Kidney epithelial cell (primary cell): ENCODE results near the gene TRIO. TPM values are rescaled to one million over a fixed set of nuclear protein-coding genes. Genes with fewer than 3 reads are reported as not detected.

ENCODE experiments used
- DNase-seq: peaks from one replicate; pipeline ENCODE4 v3.0.0-alpha.2; 2010; ENCODE audit warnings: low read depth
- H3K27me3 ChIP-seq: 2 replicates; pipeline ENCODE4 v1.6.0; 2011; ENCODE audit warnings: low read length; ENCODE audit not compliant: control insufficient read depth, insufficient read depth
- H3K36me3 ChIP-seq: 2 replicates; pipeline ENCODE4 v1.5.1; 2011; ENCODE audit warnings: low read length; ENCODE audit not compliant: control insufficient read depth, insufficient read depth
- H3K4me3 ChIP-seq: 2 replicates; pipeline ENCODE4 v1.5.1; 2011; ENCODE audit warnings: low read depth, mild to moderate bottlenecking, control low read depth, low read length
- total RNA-seq: library from RNA; depleted of rRNA; stranded (reverse); fragments of >200 nt; gene quantifications from 2 replicates; pipeline ENCODE4 v1.2.3, GENCODE V29; 2015
- TF ChIP-seq, protein P1 (sequence below): IDR thresholded peaks from 2 replicates; pipeline ENCODE4 v1.5.1; 2011; ENCODE audit warnings: mild to moderate bottlenecking, moderate library complexity, low read length, control low read depth, inconsistent platforms; ENCODE audit not compliant: insufficient read depth, poor library complexity, severe bottlenecking

Gene TRIO
- total RNA-seq, 1 donor from 2014 or later = 174 TPM

DNA sequence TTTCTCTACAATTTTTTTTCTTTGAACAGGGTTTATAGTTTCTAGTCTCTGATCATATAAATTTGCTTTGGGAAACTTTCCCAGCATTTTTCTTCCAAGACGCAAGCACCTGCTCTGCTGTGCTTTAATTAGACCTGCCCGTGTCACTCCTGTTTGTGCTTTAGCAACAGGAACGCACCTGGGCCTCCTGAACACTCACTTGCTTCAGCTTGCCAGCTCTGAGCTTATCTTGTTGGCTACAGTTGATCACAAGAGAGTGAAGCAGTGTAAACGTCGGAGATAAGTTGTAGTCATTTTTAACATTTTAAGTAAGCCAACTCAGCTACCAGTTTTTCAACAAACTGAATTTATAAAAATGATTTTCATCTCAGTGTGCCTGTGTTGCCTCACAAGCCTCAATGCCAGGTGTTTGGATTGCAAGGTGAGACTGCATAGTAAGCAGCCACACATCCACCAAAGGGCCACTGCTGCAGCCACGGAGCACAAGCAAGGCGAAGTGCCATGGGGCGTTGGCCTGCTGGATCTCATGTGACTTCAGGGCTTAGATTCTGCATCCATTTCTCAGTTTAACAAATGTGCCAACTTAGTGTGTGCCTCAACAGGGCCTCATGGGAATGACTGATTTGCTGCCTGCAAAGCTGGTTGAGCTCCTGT is 166.9 kb downstream of the TRIO start:
- Histone ChIP-seq H3K27me3 (no peaks in the 10 kb centered on the region), H3K4me3 (no peak overlapping the region), H3K36me3 (peaks cover 5% of the 10 kb centered on the region)
- no peak for DNase-seq
- TF ChIP-seq, protein P1, sequence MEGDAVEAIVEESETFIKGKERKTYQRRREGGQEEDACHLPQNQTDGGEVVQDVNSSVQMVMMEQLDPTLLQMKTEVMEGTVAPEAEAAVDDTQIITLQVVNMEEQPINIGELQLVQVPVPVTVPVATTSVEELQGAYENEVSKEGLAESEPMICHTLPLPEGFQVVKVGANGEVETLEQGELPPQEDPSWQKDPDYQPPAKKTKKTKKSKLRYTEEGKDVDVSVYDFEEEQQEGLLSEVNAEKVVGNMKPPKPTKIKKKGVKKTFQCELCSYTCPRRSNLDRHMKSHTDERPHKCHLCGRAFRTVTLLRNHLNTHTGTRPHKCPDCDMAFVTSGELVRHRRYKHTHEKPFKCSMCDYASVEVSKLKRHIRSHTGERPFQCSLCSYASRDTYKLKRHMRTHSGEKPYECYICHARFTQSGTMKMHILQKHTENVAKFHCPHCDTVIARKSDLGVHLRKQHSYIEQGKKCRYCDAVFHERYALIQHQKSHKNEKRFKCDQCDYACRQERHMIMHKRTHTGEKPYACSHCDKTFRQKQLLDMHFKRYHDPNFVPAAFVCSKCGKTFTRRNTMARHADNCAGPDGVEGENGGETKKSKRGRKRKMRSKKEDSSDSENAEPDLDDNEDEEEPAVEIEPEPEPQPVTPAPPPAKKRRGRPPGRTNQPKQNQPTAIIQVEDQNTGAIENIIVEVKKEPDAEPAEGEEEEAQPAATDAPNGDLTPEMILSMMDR = no peak

DNA sequence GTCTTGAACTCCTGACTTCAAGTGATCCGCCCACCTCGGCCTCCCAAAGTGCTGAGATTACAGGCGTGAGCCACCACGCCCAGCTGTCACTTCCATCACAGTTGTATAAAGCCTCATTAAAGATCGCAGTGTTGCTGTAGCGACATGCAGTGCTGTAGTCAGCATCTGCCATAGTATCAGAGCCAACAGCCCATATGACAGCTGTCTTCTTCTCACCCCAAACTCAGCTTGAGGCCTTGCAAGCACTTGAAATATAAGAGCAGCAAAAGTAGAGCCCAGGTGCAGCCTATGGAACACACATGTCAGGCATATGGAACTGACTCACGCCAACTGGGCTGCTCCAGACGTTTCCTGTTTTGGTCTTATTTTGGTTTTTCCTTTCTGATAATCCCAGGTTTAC is 167.8 kb downstream of the TRIO start:
- TF ChIP-seq, protein P1 = no peak
- H3K36me3 ChIP-seq = peaks cover 3% of the 10 kb centered on the region

DNA sequence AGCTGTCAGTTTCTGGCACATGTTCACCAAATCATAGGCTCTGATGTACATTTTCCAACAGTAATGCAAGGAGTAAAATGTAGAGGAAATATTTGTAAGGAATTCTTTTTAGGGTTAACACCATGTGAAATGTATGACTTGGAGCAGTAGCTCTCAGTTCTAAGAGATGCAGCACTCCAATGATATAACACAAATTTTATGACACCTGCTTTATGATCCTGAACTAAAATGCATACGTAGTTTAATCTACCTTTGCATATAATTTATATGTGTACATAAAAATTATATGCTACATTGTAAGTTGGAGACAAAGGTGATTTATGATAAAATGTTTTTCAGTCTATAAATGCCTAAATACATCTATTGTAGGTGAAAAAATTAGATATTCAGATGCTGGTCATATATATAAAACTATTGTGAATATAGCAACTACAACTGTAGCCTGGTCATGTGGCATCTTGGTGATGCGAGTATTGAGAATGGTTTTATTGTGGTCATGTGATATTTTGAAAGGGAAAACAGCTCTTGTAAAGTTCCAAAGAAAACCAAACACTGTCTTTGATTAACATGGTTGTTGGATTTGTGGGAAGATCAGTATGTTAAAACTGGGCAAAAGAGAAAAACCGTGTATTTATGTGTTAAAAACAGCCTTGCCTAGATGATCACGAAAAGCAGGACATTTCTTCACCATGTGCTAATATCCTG is 171.0 kb downstream of the TRIO start:
- H3K27me3 ChIP-seq = no peaks in the 10 kb centered on the region

More for the DNA sequence above, 167.8 kb downstream of the TRIO start:
- DNase-seq = no peak
- no peak overlapping the region for H3K4me3 ChIP-seq
- no peaks in the 10 kb centered on the region for H3K27me3 ChIP-seq

DNA sequence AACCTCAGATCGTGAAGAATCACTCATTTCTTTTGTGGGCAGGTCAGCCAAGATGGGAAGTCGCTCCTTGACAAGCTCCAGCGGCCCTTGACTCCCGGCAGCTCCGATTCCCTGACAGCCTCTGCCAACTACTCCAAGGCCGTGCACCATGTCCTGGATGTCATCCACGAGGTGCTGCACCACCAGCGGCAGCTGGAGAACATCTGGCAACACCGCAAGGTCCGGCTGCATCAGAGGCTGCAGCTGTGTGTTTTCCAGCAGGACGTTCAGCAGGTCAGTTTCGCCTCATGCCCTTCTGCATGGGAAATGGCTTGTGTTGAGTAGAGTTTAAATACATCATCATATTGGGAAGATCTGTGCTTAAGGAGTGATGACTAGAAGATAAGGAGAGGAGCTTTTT is 173.3 kb downstream of the TRIO start:
- TF ChIP-seq, protein P1 = no peak
- H3K4me3 ChIP-seq = no peak overlapping the region
- H3K36me3 ChIP-seq = peaks cover 2% of the 10 kb centered on the region
- DNase-seq = no peak
- H3K27me3 ChIP-seq = no peaks in the 10 kb centered on the region

More for the DNA sequence above, 171.0 kb downstream of the TRIO start:
- TF ChIP-seq, protein P1 = no peak
- H3K36me3 ChIP-seq = peaks cover 5% of the 10 kb centered on the region
- no peak overlapping the region for H3K4me3 ChIP-seq
- no peak for DNase-seq

DNA sequence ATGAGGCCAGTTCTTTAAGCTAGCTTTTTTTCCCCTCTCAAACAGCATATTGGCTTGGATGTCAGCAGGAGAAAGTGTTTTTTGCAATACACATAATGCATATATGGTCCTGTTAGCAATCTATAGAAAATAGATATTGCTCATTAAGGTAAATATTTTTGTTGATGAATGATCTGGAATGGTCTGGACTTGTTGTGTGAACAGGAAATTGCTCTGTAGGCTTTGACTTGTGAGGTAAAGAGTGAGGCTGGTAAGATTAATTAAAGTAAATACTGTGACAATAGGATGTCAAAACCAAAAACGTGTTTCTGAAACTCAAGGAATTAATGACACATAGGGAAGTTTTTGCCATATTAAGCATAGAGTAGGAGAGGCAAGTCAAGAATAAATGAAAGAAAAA is 176.0 kb downstream of the TRIO start:
- TF ChIP-seq, protein P1 = no peak
- Histone ChIP-seq H3K4me3 (no peak overlapping the region), H3K27me3 (no peaks in the 10 kb centered on the region), H3K36me3 (peaks cover 2% of the 10 kb centered on the region)
- no peak for DNase-seq
